A549 (cell line): ENCODE measurements around the gene HMCES. TPM values are rescaled to one million over a fixed set of nuclear protein-coding genes. Genes with fewer than 3 reads are reported as not detected.

Experiments used
- ATAC-seq, 2 experiments: fragments of 200-7000 bp in 1 of 2; fragments of >200 bp in 1 of 2; cut with Nextera tagmentation in 1 of 2; cut with Tn5 transposase in 1 of 2; 3 replicates each; pipeline versions ENCODE4 v1.8.0 to v1.9.1; 2018 to 2020; ENCODE audit warnings: mild to moderate bottlenecking in 1 of 2, moderate library complexity in 1 of 2
- CTCF ChIA-PET: fragments of 300-600 bp; sonication (Branson Sonifier 250); formaldehyde crosslinking; extraction: SDS; loops from one replicate; lab custom pipeline; 2021; ENCODE audit warnings: antibody characterized with exemption, inconsistent platforms; lab: Yijun Ruan, JAX
- POLR2A ChIA-PET: fragments of 350-600 bp; formaldehyde crosslinking; extraction: SDS; loops from one replicate; lab custom pipeline; 2021; ENCODE audit warnings: antibody characterized with exemption, inconsistent platforms; lab: Yijun Ruan, JAX
- DNase-seq, 2 experiments: peaks; one replicate each; pipeline versions ENCODE4 v3.0.0 to v3.0.0-alpha.2; 2011 to 2016; ENCODE audit warnings: low read depth in 1 of 2, low spot score in 1 of 2
- FAIRE-seq: peaks from 2 replicates; lab custom pipeline; 2011; peaks lifted over from hg19 to GRCh38; lab: Jason Lieb, UNC
- H3K27ac ChIP-seq, 2 experiments: fragments of >200 bp; sonication (Bioruptor Twin); formaldehyde crosslinking; 3 replicates each; pipeline ENCODE4 v1.5.1; 2016 to 2017
- H3K4me1 ChIP-seq: fragments of >200 bp; sonication (Bioruptor Twin); formaldehyde crosslinking; 3 replicates; pipeline ENCODE4 v1.6.1; 2016
- H3K4me2 ChIP-seq: fragments of >200 bp; sonication (Bioruptor Twin); formaldehyde crosslinking; 3 replicates; pipeline ENCODE4 v1.6.1; 2016
- H3K4me3 ChIP-seq: fragments of >200 bp; sonication (Bioruptor Twin); formaldehyde crosslinking; 3 replicates; pipeline ENCODE4 v1.5.1; 2016
- H3K9me3 ChIP-seq: fragments of >200 bp; sonication (Bioruptor Twin); formaldehyde crosslinking; 3 replicates; pipeline ENCODE4 v1.6.1; 2016
- ATOH8 ChIP-seq: fragments of 250-450 bp; sonication (Bioruptor Pico); IDR thresholded peaks from 2 replicates; pipeline ENCODE4 v1.5.0; 2020; ENCODE audit warnings: low read depth, mild to moderate bottlenecking, moderate library complexity
- CBX2 ChIP-seq: fragments of 200-600 bp; sonication (generic); IDR thresholded peaks from 2 replicates; pipeline ENCODE4 v1.6.1; 2016; ENCODE audit warnings: low read depth, mild to moderate bottlenecking, borderline replicate concordance
- CBX8 ChIP-seq: fragments of 200-600 bp; sonication (generic); IDR thresholded peaks from 2 replicates; pipeline ENCODE4 v1.6.1; 2016
- CEBPB ChIP-seq, 2 experiments: fragments of >200 bp in 1 of 2; sonication (Bioruptor Twin) in 1 of 2; formaldehyde crosslinking in 1 of 2; IDR thresholded peaks; 2 replicates each; pipeline ENCODE4 v1.6.1; 2012 to 2016
- CHD2 ChIP-seq: fragments of 150-350 bp; IDR thresholded peaks from 2 replicates; pipeline ENCODE4 v1.6.1; 2014; ENCODE audit warnings: low read length; ENCODE audit not compliant: partially characterized antibody
- CTCF ChIP-seq: fragments of >200 bp; sonication (Bioruptor Twin); formaldehyde crosslinking; IDR thresholded peaks from 3 replicates; pipeline ENCODE4 v1.5.1; 2016
- EHF ChIP-seq: fragments of 250-450 bp; sonication (Bioruptor Pico); IDR thresholded peaks from 2 replicates; pipeline ENCODE4 v1.5.0; 2020; ENCODE audit warnings: mild to moderate bottlenecking
- EP300 ChIP-seq, 2 experiments: fragments of >200 bp; sonication (Bioruptor Twin); formaldehyde crosslinking; IDR thresholded peaks; 2 replicates in 1 of 2; 3 replicates in 1 of 2; pipeline ENCODE4 v1.6.1; 2016 to 2017
- FOXS1 ChIP-seq: fragments of 250-450 bp; sonication (Bioruptor Pico); IDR thresholded peaks from 2 replicates; pipeline ENCODE4 v1.5.0; 2020; ENCODE audit warnings: mild to moderate bottlenecking, moderate library complexity
- GATA3 ChIP-seq: IDR thresholded peaks from 2 replicates; pipeline ENCODE4 v1.6.1; 2012; ENCODE audit warnings: borderline replicate concordance
- HDAC2 ChIP-seq: fragments of 200-600 bp; sonication (generic); IDR thresholded peaks from 2 replicates; pipeline ENCODE4 v1.6.1; 2016
- HMGXB4 ChIP-seq: fragments of 250-450 bp; sonication (Bioruptor Pico); IDR thresholded peaks from 2 replicates; pipeline ENCODE4 v1.5.0; 2021; ENCODE audit warnings: mild to moderate bottlenecking, moderate library complexity, borderline replicate concordance
- HOXB13 ChIP-seq: fragments of 250-450 bp; sonication (Bioruptor Pico); IDR thresholded peaks from 2 replicates; pipeline ENCODE4 v1.5.0; 2020; ENCODE audit warnings: low read depth, mild to moderate bottlenecking, moderate library complexity
- HOXB5 ChIP-seq: fragments of 250-450 bp; sonication (Bioruptor Pico); IDR thresholded peaks from 2 replicates; pipeline ENCODE4 v1.5.0; 2020; ENCODE audit warnings: mild to moderate bottlenecking, moderate library complexity
- JUN ChIP-seq, 2 experiments: fragments of >200 bp; sonication (Bioruptor Twin); formaldehyde crosslinking; IDR thresholded peaks; 2 replicates in 1 of 2; 3 replicates in 1 of 2; pipeline ENCODE4 v1.6.1; 2016 to 2017
- MAFK ChIP-seq: fragments of 450-650 bp; IDR thresholded peaks from 2 replicates; pipeline ENCODE4 v1.6.1; 2014; ENCODE audit not compliant: partially characterized antibody
- MAX ChIP-seq: IDR thresholded peaks from 2 replicates; pipeline ENCODE4 v1.6.1; 2012
- MAZ ChIP-seq: fragments of 150-350 bp; IDR thresholded peaks from 2 replicates; pipeline ENCODE4 v1.6.1; 2014; ENCODE audit warnings: antibody characterized with exemption, low read depth, low read length, borderline replicate concordance
- NPAS2 ChIP-seq: fragments of 250-450 bp; sonication (Bioruptor Pico); IDR thresholded peaks from 2 replicates; pipeline ENCODE4 v1.8.0; 2022; ENCODE audit warnings: mild to moderate bottlenecking, moderate library complexity, borderline replicate concordance
- PBX3 ChIP-seq: IDR thresholded peaks from 2 replicates; pipeline ENCODE4 v1.6.1; 2012
- POLR2A ChIP-seq: IDR thresholded peaks from 2 replicates; pipeline ENCODE4 v1.6.1; 2012; ENCODE audit warnings: mild to moderate bottlenecking, low read length
- RARB ChIP-seq: fragments of 250-450 bp; sonication (Bioruptor Pico); IDR thresholded peaks from 2 replicates; pipeline ENCODE4 v1.8.0; 2021; ENCODE audit warnings: mild to moderate bottlenecking, moderate library complexity
- RFX5 ChIP-seq: fragments of 450-650 bp; IDR thresholded peaks from 2 replicates; pipeline ENCODE4 v1.7.1; 2014; ENCODE audit warnings: antibody characterized with exemption, mild to moderate bottlenecking, moderate library complexity
- RNF2 ChIP-seq: fragments of 200-600 bp; sonication (generic); IDR thresholded peaks from 2 replicates; pipeline ENCODE4 v1.6.1; 2016; ENCODE audit warnings: low read depth, mild to moderate bottlenecking, antibody characterized with exemption, moderate library complexity, borderline replicate concordance
- SREBF2 ChIP-seq: fragments of 450-650 bp; IDR thresholded peaks from 2 replicates; pipeline ENCODE4 v1.6.1; 2014; ENCODE audit warnings: mild to moderate bottlenecking, moderate library complexity
- USF2 ChIP-seq: fragments of 450-650 bp; IDR thresholded peaks from 2 replicates; pipeline ENCODE4 v1.6.1; 2014; ENCODE audit warnings: antibody characterized with exemption
- ZC3H11A ChIP-seq: fragments of 450-650 bp; IDR thresholded peaks from 2 replicates; pipeline ENCODE4 v1.6.1; 2014; ENCODE audit warnings: antibody characterized with exemption, mild to moderate bottlenecking
- WGBS: methylation state at CpG from one replicate; pipeline ENCODE4 v1.1.6; 2017; ENCODE audit errors: missing lambda C conversion rate; 5-methylcytosine and 5-hydroxymethylcytosine counted together
- polyA plus RNA-seq, 4 experiments: library from polyadenylated mRNA; depleted of rRNA in 3 of 4; stranded (reverse); fragments of >200 nt; fragmentation: RNase III in 1 of 4; extraction: RNeasy Plus Mini Kit Qiagen cat#74134 plus additional on column Dnase treatment in 1 of 4; gene quantifications; 2 replicates in 3 of 4; 3 replicates in 1 of 4; pipeline ENCODE4 v1.2.3, GENCODE V29; 2011 to 2017

Gene HMCES
- polyA plus RNA-seq, 2 of the 4 experiments (the other 2 are of a cell fraction) = 35.2 to 39.9 TPM

- no peak for TF ChIP-seq EHF
- TF ChIP-seq CBX2 = no peak
- no peak for TF ChIP-seq ATOH8 (CRISPR knock-in tag)
- no peak for TF ChIP-seq HDAC2
- peak; percentile 56 for TF ChIP-seq MAX
- peak; percentile 84 for TF ChIP-seq POLR2A
Observed at GRCh38 chr3:129249284-129250065, 29.2 kb upstream of the HMCES start, which contains the start of gene COPG1 (continued).

- TF ChIP-seq ZC3H11A = no peak
- TF ChIP-seq JUN (IDR thresholded peaks at IDR 0.05) = no peak
- no peak for TF ChIP-seq CHD2
- no peak for TF ChIP-seq RFX5
- no peak for TF ChIP-seq GATA3
- TF ChIP-seq RARB (CRISPR knock-in tag) = no peak
- no peak for TF ChIP-seq CEBPB (IDR thresholded peaks at IDR 0.05)
- TF ChIP-seq USF2 = no peak
- TF ChIP-seq EHF = no peak
- TF ChIP-seq SREBF2 = no peak
- no peak for TF ChIP-seq PBX3
- TF ChIP-seq EP300 (IDR thresholded peaks at IDR 0.05) = no peak
- ChIA-PET POLR2A (no interaction called here), CTCF (interaction anchor here (1.2 to 2.7 kb wide), 5 partner anchors 76 to 283 kb away, joined by 3 to 8 read pairs (median 4); no protein-coding TSS in a partner anchor)
- Histone ChIP-seq H3K27ac (no peak overlapping the region), H3K4me2 (no peak overlapping the region), H3K4me3 (no peak overlapping the region), H3K9me3 (no peaks in the 10 kb centered on the region), H3K4me1 (0 out of 3 replicates have a peak, but pooled peaks cover 10% of the 10 kb centered on the region)
- DNase-seq (no peak), ATAC-seq (no peak), FAIRE-seq (no peak)
- WGBS = 90% methylated on average over 4 of the region's 4 CpGs
Observed at GRCh38 chr3:129252748-129253147, 25.9 kb upstream of the HMCES start.

GRCh38 chr3:129254536-129255230 lies 24.0 kb upstream of the HMCES start:
- no peak for ATAC-seq
- Histone ChIP-seq H3K4me2 (no peak overlapping the region), H3K4me3 (no peak overlapping the region), H3K4me1 (0 out of 3 replicates have a peak, but pooled peaks cover 5% of the 10 kb centered on the region), H3K9me3 (no peaks in the 10 kb centered on the region), H3K27ac (no peak overlapping the region)
- no peak for FAIRE-seq
- ChIA-PET POLR2A (interaction anchor here (0.7 kb wide), 1 partner anchor 16 kb away, joined by 4 read pairs; no protein-coding TSS in a partner anchor), CTCF (interaction anchor here (1.7 to 3.1 kb wide), 4 partner anchors 10 to 285 kb away, joined by 4 to 22 read pairs (median 8); no protein-coding TSS in a partner anchor)
- no peak for DNase-seq
- WGBS = 94% methylated on average over 12 of the region's 12 CpGs
- TF ChIP-seq NPAS2 (CRISPR knock-in tag) (no peak), CBX2 (no peak), MAFK (no peak), FOXS1 (CRISPR knock-in tag) (no peak), CTCF (no peak), HOXB5 (CRISPR knock-in tag) (no peak), MAZ (no peak), HMGXB4 (CRISPR knock-in tag) (no peak), CBX8 (no peak), RNF2 (no peak), HOXB13 (CRISPR knock-in tag) (no peak), RARB (CRISPR knock-in tag) (no peak), GATA3 (no peak), EP300 (IDR thresholded peaks at IDR 0.05) (no peak)
- TF ChIP-seq, all 56 proteins: peak for 0
